GM12878 (cell line): ENCODE results near the gene RAI14. TPM values are rescaled to one million over a fixed set of nuclear protein-coding genes. Genes with fewer than 3 reads are reported as not detected.

Source experiments
- ATAC-seq: fragments of 200-7000 bp; cut with Tn5 transposase; 3 replicates; pipeline ENCODE4 v1.9.1; 2020; ENCODE audit warnings: mild to moderate bottlenecking, moderate library complexity
- BruUV-seq: library from RNA; stranded (reverse); fragments of 400-500 nt; replicated peaks from 2 replicates; lab custom pipeline; 2021; lab: Mats Ljungman, UMichigan
- CTCF ChIA-PET: fragments of 300-600 bp; sonication (Branson Sonifier 250); formaldehyde crosslinking; extraction: SDS; loops from one replicate; lab custom pipeline; 2021; ENCODE audit warnings: inconsistent platforms; lab: Yijun Ruan, JAX
- POLR2A ChIA-PET: fragments of 350-600 bp; formaldehyde crosslinking; extraction: SDS; loops from one replicate; lab custom pipeline; 2021; ENCODE audit warnings: inconsistent platforms; lab: Charles Lee
- RAD21 ChIA-PET: fragments of 300-600 bp; sonication (Branson Sonifier 250); formaldehyde crosslinking; loops from one replicate; lab custom pipeline; 2023; ENCODE audit warnings: antibody characterized with exemption; ENCODE audit not compliant: unreplicated experiment; lab: Charles Lee
- SMC1A ChIA-PET: fragments of 300-600 bp; sonication (Branson Sonifier 250); formaldehyde crosslinking; loops from one replicate; lab custom pipeline; 2023; ENCODE audit not compliant: unreplicated experiment, uncharacterized antibody; lab: Charles Lee
- DNase-seq: peaks from one replicate; pipeline ENCODE4 v3.0.0-alpha.2; 2011; ENCODE audit warnings: low read depth, low spot score
- FAIRE-seq: peaks from 3 replicates; lab custom pipeline; 2011; peaks lifted over from hg19 to GRCh38; lab: Jason Lieb, UNC
- H2AFZ ChIP-seq: 2 replicates; pipeline ENCODE4 v1.6.0; 2011; ENCODE audit warnings: low read depth, low read length, control low read depth; ENCODE audit not compliant: control insufficient read depth
- H3K27ac ChIP-seq: 2 replicates; pipeline ENCODE4 v1.5.1; 2011; ENCODE audit warnings: control low read depth; ENCODE audit not compliant: control insufficient read depth, insufficient read depth
- H3K27me3 ChIP-seq, 2 experiments: replicated peaks in 1 of 2; 2 replicates each; pipeline versions ENCODE4 v1.6.0 to v1.6.1; 2011; ENCODE audit warnings: low read length in 1 of 2; ENCODE audit not compliant: control insufficient read depth in 2 of 2, insufficient read depth in 2 of 2
- H3K36me3 ChIP-seq, 2 experiments: 2 replicates each; pipeline ENCODE4 v1.5.1; 2011; ENCODE audit warnings: low read length in 1 of 2; ENCODE audit not compliant: control insufficient read depth in 2 of 2, insufficient read depth in 2 of 2
- H3K4me1 ChIP-seq: 2 replicates; pipeline ENCODE4 v1.6.1; 2011; ENCODE audit warnings: mild to moderate bottlenecking, low read length, moderate library complexity, mixed read lengths; ENCODE audit not compliant: control insufficient read depth, insufficient read depth
- H3K4me2 ChIP-seq: 2 replicates; pipeline ENCODE4 v1.6.0; 2011; ENCODE audit warnings: control low read depth; ENCODE audit not compliant: control insufficient read depth, insufficient read depth
- H3K4me3 ChIP-seq: fragments of 200-600 bp; sonication (generic); 2 replicates; pipeline ENCODE4 v1.5.1; 2016
- H3K79me2 ChIP-seq: 2 replicates; pipeline ENCODE4 v1.6.0; 2011; ENCODE audit warnings: low read length; ENCODE audit not compliant: control insufficient read depth, insufficient read depth
- H3K9ac ChIP-seq: 2 replicates; pipeline ENCODE4 v1.8.0; 2011; ENCODE audit warnings: low read length, control low read depth, mixed read lengths; ENCODE audit not compliant: control insufficient read depth, insufficient read depth
- H3K9me3 ChIP-seq: replicated peaks from 3 replicates; pipeline ENCODE4 v1.5.1; 2011; ENCODE audit warnings: mild to moderate bottlenecking, low read length; ENCODE audit not compliant: control insufficient read depth, insufficient read depth
- H4K20me1 ChIP-seq: 2 replicates; pipeline ENCODE4 v1.6.0; 2011; ENCODE audit not compliant: control insufficient read depth, insufficient read depth
- FOS ChIP-seq: IDR thresholded peaks from 3 replicates; pipeline ENCODE4 v1.6.1; 2011; ENCODE audit warnings: borderline replicate concordance; ENCODE audit not compliant: insufficient read length; ENCODE audit errors: extremely low read depth
- IRF3 ChIP-seq: fragments of 450-650 bp; IDR thresholded peaks from 2 replicates; pipeline ENCODE4 v1.6.1; 2014; ENCODE audit warnings: mild to moderate bottlenecking
- MEF2B ChIP-seq: fragments of 450-650 bp; IDR thresholded peaks from 2 replicates; pipeline ENCODE4 v1.6.1; 2018; ENCODE audit warnings: mild to moderate bottlenecking, moderate library complexity; ENCODE audit not compliant: partially characterized antibody, poor library complexity, severe bottlenecking
- MLLT1 ChIP-seq: fragments of 450-650 bp; IDR thresholded peaks from 2 replicates; pipeline ENCODE4 v1.6.1; 2016; ENCODE audit warnings: mild to moderate bottlenecking
- MTA2 ChIP-seq: fragments of 450-650 bp; IDR thresholded peaks from 2 replicates; pipeline ENCODE4 v1.6.1; 2016; ENCODE audit warnings: low read depth, mild to moderate bottlenecking, moderate library complexity
- RB1 ChIP-seq: fragments of 450-650 bp; formaldehyde crosslinking; IDR thresholded peaks from 2 replicates; pipeline ENCODE4 v1.6.1; 2017; ENCODE audit warnings: mild to moderate bottlenecking, borderline replicate concordance
- RFX5 ChIP-seq: IDR thresholded peaks from 2 replicates; pipeline ENCODE4 v1.6.1; 2011; ENCODE audit warnings: low read depth, low read length, improper control_type of control experiment
- TCF3 ChIP-seq: IDR thresholded peaks from 2 replicates; pipeline ENCODE4 v1.6.1; 2012; ENCODE audit warnings: low read depth, mild to moderate bottlenecking, low read length, borderline replicate concordance; ENCODE audit not compliant: insufficient read depth
- ZBED1 ChIP-seq: IDR thresholded peaks from 2 replicates; pipeline ENCODE4 v1.6.1; 2016; ENCODE audit warnings: borderline replicate concordance
- ZNF217 ChIP-seq: fragments of 450-650 bp; IDR thresholded peaks from 2 replicates; pipeline ENCODE4 v1.6.1; 2017; ENCODE audit warnings: antibody characterized with exemption, mild to moderate bottlenecking
- WGBS: methylation state at CpG from one replicate; pipeline ENCODE4 v1.1.6; 2016; ENCODE audit warnings: low lambda C conversion rate; ENCODE audit not compliant: insufficient replicate concordance, insufficient coverage; ENCODE audit errors: missing lambda C conversion rate; 5-methylcytosine and 5-hydroxymethylcytosine counted together
- in situ Hi-C: fragments of 300-500 bp; cut with MboI; formaldehyde crosslinking; loops from 9 replicates; pipeline ENCODE4 v1.14.3; 2018; ENCODE audit warnings: mixed read lengths
- intact Hi-C: fragments of 100-400 bp; cut with micrococcal nuclease; formaldehyde crosslinking; loops from one replicate; pipeline ENCODE4 v1.14.2; 2022; ENCODE audit not compliant: unreplicated experiment
- polyA plus RNA-seq, 11 experiments: library from polyadenylated mRNA; depleted of rRNA in 4 of 11; unstranded in 6 of 11; stranded (reverse) in 5 of 11; fragments of >200 nt; fragmentation: Nextera tagmentation in 4 of 11; fragmentation: Illumina TruSeq in 1 of 11; extraction: Ambion mirVana in 4 of 11; extraction: Trizol in 1 of 11; gene quantifications; 1 replicate in 1 of 11; 2 replicates in 10 of 11; pipeline versions ENCODE4 v1.2.1 to v1.2.3, GENCODE V29; 2011 to 2016; ENCODE audit warnings: inconsistent platforms in 2 of 11, missing spikeins in 2 of 11, low read depth in 1 of 11
- total RNA-seq, 4 experiments: library from RNA; depleted of rRNA in 3 of 4; stranded (reverse); fragments of >200 nt in 3 of 4; fragmentation: Illumina TruSeq in 1 of 4; extraction: Trizol in 1 of 4; gene quantifications; 2 replicates each; pipeline versions ENCODE4 v1.2.1 to v1.2.3, GENCODE V29; 2013 to 2021
- TF ChIP-seq, protein P1 (sequence below): IDR thresholded peaks from 2 replicates; pipeline ENCODE4 v1.6.1; 2012; ENCODE audit warnings: low read length, inconsistent platforms
- TF ChIP-seq, protein P2 (sequence below): fragments of 450-650 bp; formaldehyde crosslinking; IDR thresholded peaks from 2 replicates; pipeline ENCODE4 v1.4.0; 2022; ENCODE audit warnings: mild to moderate bottlenecking, moderate library complexity
- TF ChIP-seq, protein P3 (sequence below): fragments of 450-650 bp; IDR thresholded peaks from 2 replicates; pipeline ENCODE4 v1.6.1; 2017; ENCODE audit warnings: antibody characterized with exemption, mild to moderate bottlenecking, moderate library complexity

RAI14 gene
- total and polyA plus RNA-seq, 10 of the 15 experiments (the other 5 are each of a cell fraction or from before 2014, with no cell fraction given): 0.18 to 4.6 (median 1.9) TPM

GRCh38 chr5:34767180-34767579 is 111.1 kb downstream of the RAI14 start:
- H3K4me3 ChIP-seq: no peak overlapping the region
- no peak overlapping the region for H3K4me2 ChIP-seq
- H3K27me3 ChIP-seq: no peaks in the 10 kb centered on the region; a peak in 1 of 4 replicates
- intact Hi-C loops: no loop called here
- RAD21 ChIA-PET: no interaction called here
- TF ChIP-seq, protein P1, sequence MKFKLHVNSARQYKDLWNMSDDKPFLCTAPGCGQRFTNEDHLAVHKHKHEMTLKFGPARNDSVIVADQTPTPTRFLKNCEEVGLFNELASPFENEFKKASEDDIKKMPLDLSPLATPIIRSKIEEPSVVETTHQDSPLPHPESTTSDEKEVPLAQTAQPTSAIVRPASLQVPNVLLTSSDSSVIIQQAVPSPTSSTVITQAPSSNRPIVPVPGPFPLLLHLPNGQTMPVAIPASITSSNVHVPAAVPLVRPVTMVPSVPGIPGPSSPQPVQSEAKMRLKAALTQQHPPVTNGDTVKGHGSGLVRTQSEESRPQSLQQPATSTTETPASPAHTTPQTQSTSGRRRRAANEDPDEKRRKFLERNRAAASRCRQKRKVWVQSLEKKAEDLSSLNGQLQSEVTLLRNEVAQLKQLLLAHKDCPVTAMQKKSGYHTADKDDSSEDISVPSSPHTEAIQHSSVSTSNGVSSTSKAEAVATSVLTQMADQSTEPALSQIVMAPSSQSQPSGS: no peak
- no peak for TF ChIP-seq RFX5
- no peak for TF ChIP-seq TCF3
- TF ChIP-seq IRF3: no peak
- TF ChIP-seq, protein P2, sequence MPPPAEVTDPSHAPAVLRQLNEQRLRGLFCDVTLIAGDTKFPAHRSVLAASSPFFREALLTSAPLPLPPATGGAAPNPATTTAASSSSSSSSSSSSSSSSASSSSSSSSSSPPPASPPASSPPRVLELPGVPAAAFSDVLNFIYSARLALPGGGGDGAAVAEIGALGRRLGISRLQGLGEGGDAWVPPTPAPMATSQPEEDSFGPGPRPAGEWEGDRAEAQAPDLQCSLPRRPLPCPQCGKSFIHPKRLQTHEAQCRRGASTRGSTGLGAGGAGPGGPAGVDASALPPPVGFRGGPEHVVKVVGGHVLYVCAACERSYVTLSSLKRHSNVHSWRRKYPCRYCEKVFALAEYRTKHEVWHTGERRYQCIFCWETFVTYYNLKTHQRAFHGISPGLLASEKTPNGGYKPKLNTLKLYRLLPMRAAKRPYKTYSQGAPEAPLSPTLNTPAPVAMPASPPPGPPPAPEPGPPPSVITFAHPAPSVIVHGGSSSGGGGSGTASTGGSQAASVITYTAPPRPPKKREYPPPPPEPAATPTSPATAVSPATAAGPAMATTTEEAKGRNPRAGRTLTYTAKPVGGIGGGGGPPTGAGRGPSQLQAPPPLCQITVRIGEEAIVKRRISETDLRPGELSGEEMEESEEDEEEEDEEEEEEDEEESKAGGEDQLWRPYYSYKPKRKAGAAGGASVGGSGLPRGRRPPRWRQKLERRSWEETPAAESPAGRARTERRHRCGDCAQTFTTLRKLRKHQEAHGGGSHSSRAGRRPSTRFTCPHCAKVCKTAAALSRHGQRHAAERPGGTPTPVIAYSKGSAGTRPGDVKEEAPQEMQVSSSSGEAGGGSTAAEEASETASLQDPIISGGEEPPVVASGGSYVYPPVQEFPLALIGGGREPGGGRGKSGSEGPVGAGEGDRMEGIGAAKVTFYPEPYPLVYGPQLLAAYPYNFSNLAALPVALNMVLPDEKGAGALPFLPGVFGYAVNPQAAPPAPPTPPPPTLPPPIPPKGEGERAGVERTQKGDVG: no peak
- TF ChIP-seq MTA2: no peak
- TF ChIP-seq, protein P3, sequence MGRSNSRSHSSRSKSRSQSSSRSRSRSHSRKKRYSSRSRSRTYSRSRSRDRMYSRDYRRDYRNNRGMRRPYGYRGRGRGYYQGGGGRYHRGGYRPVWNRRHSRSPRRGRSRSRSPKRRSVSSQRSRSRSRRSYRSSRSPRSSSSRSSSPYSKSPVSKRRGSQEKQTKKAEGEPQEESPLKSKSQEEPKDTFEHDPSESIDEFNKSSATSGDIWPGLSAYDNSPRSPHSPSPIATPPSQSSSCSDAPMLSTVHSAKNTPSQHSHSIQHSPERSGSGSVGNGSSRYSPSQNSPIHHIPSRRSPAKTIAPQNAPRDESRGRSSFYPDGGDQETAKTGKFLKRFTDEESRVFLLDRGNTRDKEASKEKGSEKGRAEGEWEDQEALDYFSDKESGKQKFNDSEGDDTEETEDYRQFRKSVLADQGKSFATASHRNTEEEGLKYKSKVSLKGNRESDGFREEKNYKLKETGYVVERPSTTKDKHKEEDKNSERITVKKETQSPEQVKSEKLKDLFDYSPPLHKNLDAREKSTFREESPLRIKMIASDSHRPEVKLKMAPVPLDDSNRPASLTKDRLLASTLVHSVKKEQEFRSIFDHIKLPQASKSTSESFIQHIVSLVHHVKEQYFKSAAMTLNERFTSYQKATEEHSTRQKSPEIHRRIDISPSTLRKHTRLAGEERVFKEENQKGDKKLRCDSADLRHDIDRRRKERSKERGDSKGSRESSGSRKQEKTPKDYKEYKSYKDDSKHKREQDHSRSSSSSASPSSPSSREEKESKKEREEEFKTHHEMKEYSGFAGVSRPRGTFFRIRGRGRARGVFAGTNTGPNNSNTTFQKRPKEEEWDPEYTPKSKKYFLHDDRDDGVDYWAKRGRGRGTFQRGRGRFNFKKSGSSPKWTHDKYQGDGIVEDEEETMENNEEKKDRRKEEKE: no peak
- no peak for TF ChIP-seq FOS
- no peak for TF ChIP-seq ZNF217
- no peak for TF ChIP-seq ZBED1
- TF ChIP-seq MLLT1: no peak
- no peak for TF ChIP-seq RB1
- no peak for TF ChIP-seq MEF2B
- TF ChIP-seq, all 136 proteins: peak for 0
- SMC1A ChIA-PET: no interaction called here
- WGBS: 54% methylated on average over 5 of the region's 7 CpGs
- Histone ChIP-seq H3K27ac (no peak overlapping the region), H3K79me2 (no peaks in the 10 kb centered on the region), H2AFZ (no peak overlapping the region), H3K9ac (no peak overlapping the region), H3K9me3 (no peaks in the 10 kb centered on the region; the same call in 1 of the 3 replicates), H4K20me1 (no peaks in the 10 kb centered on the region), H3K4me1 (no peaks in the 10 kb centered on the region), H3K36me3 (no peaks in the 10 kb centered on the region)
- CTCF ChIA-PET: no interaction called here
- ATAC-seq: no peak
- POLR2A ChIA-PET: no interaction called here
- BruUV-seq: no TSS peak
- in situ Hi-C loops: no loop called here
- no peak for FAIRE-seq
- DNase-seq: no peak
